Mesothelial cell of epicardium (in vitro differentiated cells): ENCODE measurements around the gene MAN1C1. TPM values are rescaled to one million over a fixed set of nuclear protein-coding genes. Genes with fewer than 3 reads are reported as not detected.
"Not testable (repeated sequence)": the region's sequence is repeated elsewhere in the genome, so short reads cannot be mapped to it uniquely, and the experiment has no call there.

Experiments used
- DNase-seq, 2 experiments: peaks; one replicate each; pipeline ENCODE4 v3.0.0; 2021; ENCODE audit warnings: low spot score in 2 of 2; ENCODE audit not compliant: unreplicated experiment in 2 of 2
- H3K27ac Mint-ChIP-seq: 2 replicates; pipeline ENCODE4 v1.8.0; 2021; ENCODE audit warnings: mixed read lengths
- H3K27me3 Mint-ChIP-seq: 2 replicates; pipeline ENCODE4 v1.8.0; 2021; ENCODE audit warnings: low read depth, mixed read lengths
- H3K36me3 Mint-ChIP-seq: 2 replicates; pipeline ENCODE4 v1.8.0; 2021; ENCODE audit warnings: mixed read lengths
- H3K4me1 Mint-ChIP-seq: 2 replicates; pipeline ENCODE4 v1.8.0; 2021; ENCODE audit warnings: mixed read lengths
- H3K4me3 Mint-ChIP-seq: 2 replicates; pipeline ENCODE4 v1.8.0; 2021; ENCODE audit warnings: mild to moderate bottlenecking, moderate library complexity, mixed read lengths
- H3K9me3 Mint-ChIP-seq: 2 replicates; pipeline ENCODE4 v1.8.0; 2021; ENCODE audit warnings: mixed read lengths
- total RNA-seq: library from RNA; stranded (reverse); gene quantifications from 3 replicates; pipeline ENCODE4 v1.2.1, GENCODE V29; 2021
- TF ChIP-seq, protein P1 (sequence below): fragments of 200-600 bp; sonication (generic); IDR thresholded peaks from one replicate; pipeline ENCODE4 v1.5.0; 2021; ENCODE audit warnings: antibody characterized with exemption; ENCODE audit not compliant: unreplicated experiment

MAN1C1 gene
- total RNA-seq, 1 donor from 2014 or later = 3.2 TPM

DNA sequence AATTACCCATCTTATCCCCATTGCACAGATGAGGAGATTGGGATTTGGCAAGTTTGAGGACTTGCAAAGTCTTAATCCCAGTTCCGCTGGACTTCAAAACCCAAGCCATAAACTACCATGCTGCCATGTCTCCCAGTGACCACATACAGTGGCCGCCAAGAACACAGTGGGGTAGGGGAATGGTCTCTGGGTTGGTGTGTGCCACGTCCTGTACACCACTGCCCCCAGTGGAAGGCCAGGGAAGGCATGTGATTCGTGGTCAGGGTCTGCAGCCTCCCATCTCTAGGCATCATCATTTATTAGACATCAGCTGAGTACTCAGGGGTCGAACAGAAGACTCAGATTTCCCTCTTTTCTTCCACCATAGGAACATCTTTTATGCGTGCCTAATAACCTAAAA lies 76.0 kb downstream of the MAN1C1 start:
- Mint-ChIP-seq H3K27me3 (no peaks in the 10 kb centered on the region), H3K4me3 (no peak overlapping the region), H3K9me3 (no peaks in the 10 kb centered on the region), H3K27ac (no peak overlapping the region), H3K4me1 (peaks cover 40% of the 10 kb centered on the region), H3K36me3 (no peaks in the 10 kb centered on the region)
- TF ChIP-seq, protein P1, sequence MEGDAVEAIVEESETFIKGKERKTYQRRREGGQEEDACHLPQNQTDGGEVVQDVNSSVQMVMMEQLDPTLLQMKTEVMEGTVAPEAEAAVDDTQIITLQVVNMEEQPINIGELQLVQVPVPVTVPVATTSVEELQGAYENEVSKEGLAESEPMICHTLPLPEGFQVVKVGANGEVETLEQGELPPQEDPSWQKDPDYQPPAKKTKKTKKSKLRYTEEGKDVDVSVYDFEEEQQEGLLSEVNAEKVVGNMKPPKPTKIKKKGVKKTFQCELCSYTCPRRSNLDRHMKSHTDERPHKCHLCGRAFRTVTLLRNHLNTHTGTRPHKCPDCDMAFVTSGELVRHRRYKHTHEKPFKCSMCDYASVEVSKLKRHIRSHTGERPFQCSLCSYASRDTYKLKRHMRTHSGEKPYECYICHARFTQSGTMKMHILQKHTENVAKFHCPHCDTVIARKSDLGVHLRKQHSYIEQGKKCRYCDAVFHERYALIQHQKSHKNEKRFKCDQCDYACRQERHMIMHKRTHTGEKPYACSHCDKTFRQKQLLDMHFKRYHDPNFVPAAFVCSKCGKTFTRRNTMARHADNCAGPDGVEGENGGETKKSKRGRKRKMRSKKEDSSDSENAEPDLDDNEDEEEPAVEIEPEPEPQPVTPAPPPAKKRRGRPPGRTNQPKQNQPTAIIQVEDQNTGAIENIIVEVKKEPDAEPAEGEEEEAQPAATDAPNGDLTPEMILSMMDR = peak; percentile 36
- no peak for DNase-seq

DNA sequence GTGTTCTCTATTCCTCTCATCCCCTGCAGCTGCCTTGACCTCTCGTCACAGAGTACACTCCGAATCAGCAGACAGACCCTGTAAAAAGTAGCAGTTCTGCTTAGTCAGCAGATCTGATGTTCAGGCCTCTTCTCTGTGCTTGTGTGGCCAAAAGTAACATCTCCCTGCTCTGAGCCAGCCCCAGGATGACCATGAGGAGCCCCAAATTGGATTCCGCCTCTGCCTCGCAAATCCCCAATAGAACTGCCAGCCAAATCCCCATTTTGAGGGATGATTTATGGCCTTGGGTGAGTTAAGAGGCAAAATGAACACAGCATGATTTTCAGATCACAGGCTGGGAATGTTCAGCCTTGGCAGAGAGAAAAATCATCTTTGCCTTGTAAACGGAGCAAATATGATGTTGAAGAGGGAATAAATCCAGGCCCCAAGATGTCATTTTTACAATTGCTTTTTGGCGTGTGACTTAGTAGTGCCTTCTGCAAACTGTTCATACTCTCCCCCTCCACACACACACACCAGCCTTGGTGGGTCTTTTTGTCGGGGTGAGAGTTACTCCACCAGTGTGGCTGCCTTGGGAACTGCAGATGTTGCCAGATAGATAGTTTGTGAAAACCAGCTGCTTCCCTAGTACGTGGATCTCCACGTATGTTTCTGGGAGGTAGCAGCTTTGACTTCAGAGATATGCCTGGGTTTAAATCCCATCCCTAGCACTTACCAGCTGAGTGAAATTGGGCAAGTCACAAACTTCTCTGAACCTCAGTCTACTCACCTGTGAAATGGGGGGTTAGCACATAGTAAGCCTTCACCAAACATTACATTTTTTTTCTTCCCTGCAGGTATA lies 77.8 kb downstream of the MAN1C1 start:
- Mint-ChIP-seq H3K27me3 (no peaks in the 10 kb centered on the region), H3K27ac (peak overlapping the region; percentile 64), H3K9me3 (no peaks in the 10 kb centered on the region), H3K4me1 (peaks cover 26% of the 10 kb centered on the region), H3K4me3 (no peak overlapping the region), H3K36me3 (no peaks in the 10 kb centered on the region)
- TF ChIP-seq, protein P1 = no peak
- DNase-seq = no peak

DNA sequence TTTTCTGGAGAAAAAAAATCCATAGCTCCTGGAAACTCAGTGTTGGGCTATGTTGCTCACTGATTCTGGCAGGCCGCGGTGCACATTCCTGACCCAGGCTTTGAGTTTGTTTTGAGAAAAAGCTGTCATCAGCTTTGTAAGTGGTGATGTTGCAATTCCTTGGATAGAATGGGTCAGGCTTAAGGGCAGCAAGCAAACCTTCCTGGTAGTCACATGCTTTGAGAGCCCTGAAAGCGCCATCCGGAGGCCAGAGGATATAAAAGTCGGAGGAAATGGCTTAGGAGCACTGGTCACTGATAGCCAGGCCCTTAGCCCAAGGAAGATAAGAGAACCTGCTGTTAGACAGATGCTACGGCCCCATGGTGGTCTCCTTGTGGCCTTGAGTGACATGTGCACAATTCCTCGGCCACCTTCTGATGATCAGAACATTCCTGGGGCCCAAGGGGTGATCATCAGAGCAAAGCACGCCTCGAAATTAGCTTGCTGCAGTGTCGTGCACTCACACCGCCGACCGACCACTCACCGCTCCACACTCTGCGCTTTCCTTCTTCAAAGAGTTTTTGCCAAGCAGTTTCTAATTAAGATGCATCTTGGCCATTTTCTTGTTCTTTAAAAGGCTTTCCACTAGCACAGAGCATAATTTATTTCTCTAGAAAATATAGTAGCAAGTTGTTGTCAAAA lies 78.6 kb downstream of the MAN1C1 start:
- H3K4me1 Mint-ChIP-seq = peaks cover 34% of the 10 kb centered on the region
- peak overlapping the region; percentile 72 for H3K27ac Mint-ChIP-seq
- TF ChIP-seq, protein P1 = no peak
- no peaks in the 10 kb centered on the region for H3K9me3 Mint-ChIP-seq
- H3K27me3 Mint-ChIP-seq = no peaks in the 10 kb centered on the region
- H3K36me3 Mint-ChIP-seq = no peaks in the 10 kb centered on the region
- no peak for DNase-seq
- no peak overlapping the region for H3K4me3 Mint-ChIP-seq

DNA sequence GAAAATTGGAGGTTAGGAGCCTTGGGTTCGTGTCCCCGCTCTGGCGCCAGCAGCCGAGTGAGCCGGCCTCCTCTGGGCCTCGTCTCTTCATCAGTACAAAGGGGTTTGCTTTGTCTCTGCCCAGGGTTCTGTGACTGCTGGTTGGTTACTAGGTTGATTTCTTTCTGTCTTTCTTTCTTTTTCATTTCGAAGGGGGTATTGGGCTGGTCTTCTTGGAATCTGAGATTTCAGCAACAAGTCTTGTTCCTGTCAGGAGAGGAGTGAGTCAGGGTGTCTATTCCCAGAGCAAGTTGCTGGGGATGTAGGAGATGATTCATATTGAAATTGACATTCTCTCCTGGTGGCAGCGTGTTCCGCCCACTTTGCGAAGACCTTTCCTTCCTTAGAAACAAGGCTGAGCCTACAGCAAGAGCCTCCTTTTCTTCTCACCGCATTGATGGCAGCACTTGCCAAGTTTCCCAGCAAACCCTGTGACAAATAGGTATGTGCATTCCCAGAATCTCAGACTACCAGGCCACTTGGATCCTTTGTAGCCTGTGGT lies 79.2 kb downstream of the MAN1C1 start:
- no peaks in the 10 kb centered on the region for H3K36me3 Mint-ChIP-seq
- no peak overlapping the region for H3K4me3 Mint-ChIP-seq
- TF ChIP-seq, protein P1 = no peak
- H3K9me3 Mint-ChIP-seq = no peaks in the 10 kb centered on the region
- H3K4me1 Mint-ChIP-seq = peaks cover 40% of the 10 kb centered on the region
- no peak for DNase-seq
- peak overlapping the region; percentile 72 for H3K27ac Mint-ChIP-seq
- no peaks in the 10 kb centered on the region for H3K27me3 Mint-ChIP-seq

DNA sequence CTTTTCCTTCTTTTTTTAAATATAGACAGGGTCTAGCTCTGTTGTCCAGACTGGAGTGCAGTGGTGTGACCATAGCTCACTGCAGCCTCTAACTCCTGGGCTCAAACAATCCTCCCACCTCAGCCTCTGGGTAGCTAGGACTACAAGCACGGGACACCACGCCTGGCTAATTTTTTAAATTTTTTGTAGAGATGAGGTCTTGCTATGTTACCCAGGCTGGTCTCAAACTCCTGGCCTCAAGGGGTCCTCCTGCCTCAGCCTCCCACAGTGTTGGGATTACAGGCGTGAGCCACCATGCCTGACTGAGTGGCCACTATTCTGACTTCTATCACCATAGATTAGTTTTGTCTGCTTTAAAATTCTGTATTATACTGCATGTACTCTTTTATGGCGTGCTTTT lies 80.1 kb downstream of the MAN1C1 start:
- not testable (repeated sequence) for H3K27me3 Mint-ChIP-seq, H3K36me3 Mint-ChIP-seq, H3K4me3 Mint-ChIP-seq, H3K9me3 Mint-ChIP-seq, DNase-seq
- Mint-ChIP-seq H3K4me1 (peaks cover 40% of the 10 kb centered on the region), H3K27ac (peak overlapping the region; percentile 28)
